Measurements from ENCODE around the gene DPPA2. TPM values are rescaled to one million over a fixed set of nuclear protein-coding genes. Genes with fewer than 3 reads are reported as not detected.
A peak's percentile ranks its signal among the peaks of the same experiment; 100 is the strongest.

The DPPA2 gene
- total and polyA plus RNA-seq, 4 donors = 0.23 TPM; not detected in 3

- Histone ChIP-seq H3K27me3 (ENCODE audit: control insufficient read depth, insufficient read depth, low read length) (no peaks in the 10 kb centered on the region), H3K36me3 (ENCODE audit: control insufficient read depth, insufficient read depth, low read length) (no peaks in the 10 kb centered on the region), H3K27ac (ENCODE audit: low read depth, low read length) (no peak overlapping the region), H3K4me3 (ENCODE audit: low read depth, low read length) (no peak overlapping the region), H3K9me3 (ENCODE audit: control insufficient read depth, insufficient read depth, low read length) (no peaks in the 10 kb centered on the region), H3K4me1 (ENCODE audit: control insufficient read depth, insufficient read depth, low read length) (no peaks in the 10 kb centered on the region)
- no CpG with 5 or more reads among the region's 3 CpGs for WGBS (ENCODE audit: insufficient coverage)
- no peak for DNase-seq (ENCODE audit: low read depth in 4 of 6, low spot score in 6 of 6)
These were observed 30.5 kb upstream of the DPPA2 start for GRCh38 chr3:109346770-109347295.

- H3K36me3 ChIP-seq (ENCODE audit: control insufficient read depth, insufficient read depth, low read length) = no peaks in the 10 kb centered on the region
- H3K4me3 ChIP-seq (ENCODE audit: low read depth, low read length) = no peak overlapping the region
- no peaks in the 10 kb centered on the region for H3K4me1 ChIP-seq (ENCODE audit: control insufficient read depth, insufficient read depth, low read length)
- peak in 1 of 6 donors; percentile 40 for DNase-seq (ENCODE audit: low read depth in 4 of 6, low spot score in 6 of 6)
- no peak overlapping the region for H3K27ac ChIP-seq (ENCODE audit: low read depth, low read length)
- WGBS (ENCODE audit: insufficient coverage) = 55% methylated on average over 3 of the region's 4 CpGs
- H3K27me3 ChIP-seq (ENCODE audit: control insufficient read depth, insufficient read depth, low read length) = no peaks in the 10 kb centered on the region
- no peaks in the 10 kb centered on the region for H3K9me3 ChIP-seq (ENCODE audit: control insufficient read depth, insufficient read depth, low read length)
These were observed 29.8 kb upstream of the DPPA2 start for GRCh38 chr3:109346099-109346498.

- WGBS (ENCODE audit: insufficient coverage) = no CpG with 5 or more reads among the region's 5 CpGs
These were observed 23.7 kb upstream of the DPPA2 start for GRCh38 chr3:109339714-109340648.

GRCh38 chr3:109339197-109339596 lies 22.9 kb upstream of the DPPA2 start:
- 36% methylated on average over 2 of the region's 3 CpGs for WGBS (ENCODE audit: insufficient coverage)
- Histone ChIP-seq H3K4me3 (ENCODE audit: low read depth, low read length) (no peak overlapping the region), H3K27ac (ENCODE audit: low read depth, low read length) (no peak overlapping the region), H3K27me3 (ENCODE audit: control insufficient read depth, insufficient read depth, low read length) (peaks cover 9% of the 10 kb centered on the region), H3K9me3 (ENCODE audit: control insufficient read depth, insufficient read depth, low read length) (no peaks in the 10 kb centered on the region), H3K36me3 (ENCODE audit: control insufficient read depth, insufficient read depth, low read length) (no peaks in the 10 kb centered on the region), H3K4me1 (ENCODE audit: control insufficient read depth, insufficient read depth, low read length) (peaks cover 14% of the 10 kb centered on the region)
- DNase-seq (ENCODE audit: low read depth in 4 of 6, low spot score in 6 of 6) = peak in 1 of 6 donors; percentile 22

More at GRCh38 chr3:109339714-109340648, 23.7 kb upstream of the DPPA2 start:
- no peak overlapping the region for H3K4me3 ChIP-seq (ENCODE audit: low read depth, low read length)
- H3K27ac ChIP-seq (ENCODE audit: low read depth, low read length) = no peak overlapping the region
- H3K4me1 ChIP-seq (ENCODE audit: control insufficient read depth, insufficient read depth, low read length) = peaks cover 14% of the 10 kb centered on the region
- DNase-seq (ENCODE audit: low read depth in 4 of 6, low spot score in 6 of 6) = no peak
- no peaks in the 10 kb centered on the region for H3K9me3 ChIP-seq (ENCODE audit: control insufficient read depth, insufficient read depth, low read length)
- no peaks in the 10 kb centered on the region for H3K36me3 ChIP-seq (ENCODE audit: control insufficient read depth, insufficient read depth, low read length)
- peaks cover 9% of the 10 kb centered on the region for H3K27me3 ChIP-seq (ENCODE audit: control insufficient read depth, insufficient read depth, low read length)

GRCh38 chr3:109338322-109338721 lies 22.0 kb upstream of the DPPA2 start:
- no peak overlapping the region for H3K27ac ChIP-seq (ENCODE audit: low read depth, low read length)
- H3K4me1 ChIP-seq (ENCODE audit: control insufficient read depth, insufficient read depth, low read length) = peaks cover 14% of the 10 kb centered on the region
- H3K36me3 ChIP-seq (ENCODE audit: control insufficient read depth, insufficient read depth, low read length) = no peaks in the 10 kb centered on the region
- no peak for DNase-seq (ENCODE audit: low read depth in 4 of 6, low spot score in 6 of 6)
- H3K4me3 ChIP-seq (ENCODE audit: low read depth, low read length) = no peak overlapping the region
- H3K27me3 ChIP-seq (ENCODE audit: control insufficient read depth, insufficient read depth, low read length) = peaks cover 9% of the 10 kb centered on the region
- 58% methylated on average over 2 of the region's 4 CpGs for WGBS (ENCODE audit: insufficient coverage)
- H3K9me3 ChIP-seq (ENCODE audit: control insufficient read depth, insufficient read depth, low read length) = no peaks in the 10 kb centered on the region

DNA sequence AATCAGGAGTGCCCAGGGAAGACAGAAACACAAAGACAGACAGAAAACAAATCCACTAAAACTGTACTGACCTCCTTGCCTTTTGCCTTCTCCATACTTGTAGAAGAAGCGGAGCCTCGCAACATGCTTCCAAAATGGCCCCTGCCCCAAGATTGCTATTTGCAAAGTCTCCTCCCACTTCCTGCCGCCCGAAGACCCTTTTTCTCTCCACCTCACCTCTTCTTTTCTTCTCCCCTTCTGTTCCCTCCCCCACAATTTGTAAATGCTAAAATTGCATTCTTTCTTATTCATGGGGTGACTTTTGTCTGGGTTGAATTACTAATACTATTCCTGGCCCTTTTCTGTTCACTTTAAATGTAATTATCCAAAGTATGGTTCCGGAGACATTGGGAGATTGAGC lies 21.1 kb upstream of the DPPA2 start, which contains the start of gene DPPA4:
Gene DPPA4, minus strand, starts transcription at position 154 of the 400 bp plus-strand sequence. Its CDS starts 29 bp downstream, at position 125.
- Histone ChIP-seq H3K27ac (ENCODE audit: low read depth, low read length) (peak within 1 kb of the TSS; percentile 52), H3K9me3 (ENCODE audit: control insufficient read depth, insufficient read depth, low read length) (no peaks in the 10 kb centered on the region), H3K4me3 (ENCODE audit: low read depth, low read length) (peak within 1 kb of the TSS; percentile 52), H3K36me3 (ENCODE audit: control insufficient read depth, insufficient read depth, low read length) (no peaks in the 10 kb centered on the region), H3K4me1 (ENCODE audit: control insufficient read depth, insufficient read depth, low read length) (peaks cover 14% of the 10 kb centered on the region), H3K27me3 (ENCODE audit: control insufficient read depth, insufficient read depth, low read length) (peaks cover 9% of the 10 kb centered on the region)
- 73% methylated on average over 2 of the region's 5 CpGs for WGBS (ENCODE audit: insufficient coverage)
- peak in 1 of 6 donors; percentile 51 for DNase-seq (ENCODE audit: low read depth in 4 of 6, low spot score in 6 of 6)

- no peaks in the 10 kb centered on the region for H3K9me3 ChIP-seq (ENCODE audit: control insufficient read depth, insufficient read depth, low read length)
- no peaks in the 10 kb centered on the region for H3K36me3 ChIP-seq (ENCODE audit: control insufficient read depth, insufficient read depth, low read length)
- peak in 3 of 6 donors; percentile 26 to 71 (median 55) for DNase-seq (ENCODE audit: low read depth in 4 of 6, low spot score in 6 of 6)
- H3K27me3 ChIP-seq (ENCODE audit: control insufficient read depth, insufficient read depth, low read length) = peaks cover 9% of the 10 kb centered on the region
- 10% methylated on average over 13 of the region's 17 CpGs for WGBS (ENCODE audit: insufficient coverage)
- peaks cover 14% of the 10 kb centered on the region for H3K4me1 ChIP-seq (ENCODE audit: control insufficient read depth, insufficient read depth, low read length)
- H3K4me3 ChIP-seq (ENCODE audit: low read depth, low read length) = peak overlapping the region; percentile 52
- peak overlapping the region; percentile 52 for H3K27ac ChIP-seq (ENCODE audit: low read depth, low read length)
These were observed 20.1 kb upstream of the DPPA2 start for GRCh38 chr3:109336291-109336861.

DNA sequence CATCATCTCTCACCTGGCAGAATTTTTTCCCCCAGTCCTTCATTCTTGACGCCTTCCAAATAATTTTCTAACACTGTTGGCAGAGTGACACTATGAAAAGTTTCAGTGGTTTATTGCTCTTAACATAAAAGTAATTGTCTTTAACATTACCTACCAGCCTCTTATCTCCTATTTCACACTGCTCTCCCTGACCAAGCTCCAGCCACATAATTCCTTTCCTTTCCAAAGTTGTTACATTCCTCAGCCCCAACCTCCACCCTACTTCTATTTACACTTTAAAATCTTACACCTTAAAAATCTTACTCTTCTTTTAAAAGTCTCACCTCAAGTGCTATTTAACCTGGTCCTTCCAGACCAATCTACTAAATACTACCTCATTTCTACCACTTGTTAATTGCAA lies 18.3 kb upstream of the DPPA2 start:
- Histone ChIP-seq H3K27me3 (ENCODE audit: control insufficient read depth, insufficient read depth, low read length) (peaks cover 9% of the 10 kb centered on the region), H3K9me3 (ENCODE audit: control insufficient read depth, insufficient read depth, low read length) (no peaks in the 10 kb centered on the region), H3K4me3 (ENCODE audit: low read depth, low read length) (no peak overlapping the region), H3K27ac (ENCODE audit: low read depth, low read length) (no peak overlapping the region), H3K36me3 (ENCODE audit: control insufficient read depth, insufficient read depth, low read length) (no peaks in the 10 kb centered on the region), H3K4me1 (ENCODE audit: control insufficient read depth, insufficient read depth, low read length) (peaks cover 14% of the 10 kb centered on the region)
- DNase-seq (ENCODE audit: low read depth in 4 of 6, low spot score in 6 of 6) = no peak
- WGBS (ENCODE audit: insufficient coverage) = no CpG with 5 or more reads among the region's 1 CpG

DNA sequence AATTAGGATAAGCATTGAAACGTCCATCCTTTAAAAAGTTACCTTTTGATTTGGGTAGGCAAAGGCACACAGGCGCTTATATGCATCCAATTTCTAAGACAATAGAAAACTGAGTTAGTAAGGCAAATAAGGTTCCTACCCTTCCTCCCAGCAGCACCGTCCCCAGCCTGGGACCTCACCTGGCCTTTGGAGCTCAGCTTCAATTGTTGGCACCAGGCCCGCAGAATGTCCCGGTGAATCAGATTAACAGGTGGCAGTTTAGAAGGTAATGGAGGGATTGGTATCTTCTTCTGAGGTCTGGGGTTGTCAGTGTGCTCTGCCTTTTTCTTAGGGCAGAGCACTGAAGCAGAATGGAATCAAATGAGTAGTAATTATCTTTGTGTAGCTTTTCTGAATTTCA lies 15.4 kb upstream of the DPPA2 start:
- H3K27me3 ChIP-seq (ENCODE audit: control insufficient read depth, insufficient read depth, low read length) = peaks cover 8% of the 10 kb centered on the region
- WGBS (ENCODE audit: insufficient coverage) = 93% methylated on average over 3 of the region's 5 CpGs
- no peaks in the 10 kb centered on the region for H3K36me3 ChIP-seq (ENCODE audit: control insufficient read depth, insufficient read depth, low read length)
- no peak overlapping the region for H3K4me3 ChIP-seq (ENCODE audit: low read depth, low read length)
- no peak for DNase-seq (ENCODE audit: low read depth in 4 of 6, low spot score in 6 of 6)
- H3K9me3 ChIP-seq (ENCODE audit: control insufficient read depth, insufficient read depth, low read length) = no peaks in the 10 kb centered on the region
- H3K27ac ChIP-seq (ENCODE audit: low read depth, low read length) = no peak overlapping the region
- peaks cover 13% of the 10 kb centered on the region for H3K4me1 ChIP-seq (ENCODE audit: control insufficient read depth, insufficient read depth, low read length)

All from spinal cord (tissue), 10 donors.